A549 (cell line): ENCODE data around the gene TAS2R50. TPM values are rescaled to one million over a fixed set of nuclear protein-coding genes. Genes with fewer than 3 reads are reported as not detected.
A peak's percentile ranks its signal among the peaks of the same experiment; 100 is the strongest.

Experiments used
- ATAC-seq, 2 experiments: fragments of 200-7000 bp in 1 of 2; fragments of >200 bp in 1 of 2; cut with Nextera tagmentation in 1 of 2; cut with Tn5 transposase in 1 of 2; 3 replicates each; pipeline versions ENCODE4 v1.8.0 to v1.9.1; 2018 to 2020; ENCODE audit warnings: mild to moderate bottlenecking in 1 of 2, moderate library complexity in 1 of 2
- CTCF ChIA-PET: fragments of 300-600 bp; sonication (Branson Sonifier 250); formaldehyde crosslinking; extraction: SDS; loops from one replicate; lab custom pipeline; 2021; ENCODE audit warnings: antibody characterized with exemption, inconsistent platforms; lab: Yijun Ruan, JAX
- POLR2A ChIA-PET: fragments of 350-600 bp; formaldehyde crosslinking; extraction: SDS; loops from one replicate; lab custom pipeline; 2021; ENCODE audit warnings: antibody characterized with exemption, inconsistent platforms; lab: Yijun Ruan, JAX
- DNase-seq, 2 experiments: peaks; one replicate each; pipeline versions ENCODE4 v3.0.0 to v3.0.0-alpha.2; 2011 to 2016; ENCODE audit warnings: low read depth in 1 of 2, low spot score in 1 of 2
- FAIRE-seq: peaks from 2 replicates; lab custom pipeline; 2011; peaks lifted over from hg19 to GRCh38; lab: Jason Lieb, UNC
- H3K27ac ChIP-seq, 2 experiments: fragments of >200 bp; sonication (Bioruptor Twin); formaldehyde crosslinking; 3 replicates each; pipeline ENCODE4 v1.5.1; 2016 to 2017
- H3K4me1 ChIP-seq: fragments of >200 bp; sonication (Bioruptor Twin); formaldehyde crosslinking; 3 replicates; pipeline ENCODE4 v1.6.1; 2016
- H3K4me2 ChIP-seq: fragments of >200 bp; sonication (Bioruptor Twin); formaldehyde crosslinking; 3 replicates; pipeline ENCODE4 v1.6.1; 2016
- H3K4me3 ChIP-seq: fragments of >200 bp; sonication (Bioruptor Twin); formaldehyde crosslinking; 3 replicates; pipeline ENCODE4 v1.5.1; 2016
- H3K9me3 ChIP-seq: fragments of >200 bp; sonication (Bioruptor Twin); formaldehyde crosslinking; 3 replicates; pipeline ENCODE4 v1.6.1; 2016
- BHLHE40 ChIP-seq: IDR thresholded peaks from 2 replicates; pipeline ENCODE4 v1.6.1; 2012; ENCODE audit warnings: low read depth, low read length, inconsistent platforms
- CBX8 ChIP-seq: fragments of 200-600 bp; sonication (generic); IDR thresholded peaks from 2 replicates; pipeline ENCODE4 v1.6.1; 2016
- EP300 ChIP-seq, 2 experiments: fragments of >200 bp; sonication (Bioruptor Twin); formaldehyde crosslinking; IDR thresholded peaks; 2 replicates in 1 of 2; 3 replicates in 1 of 2; pipeline ENCODE4 v1.6.1; 2016 to 2017
- ESRRA ChIP-seq: fragments of 150-350 bp; IDR thresholded peaks from 2 replicates; pipeline ENCODE4 v1.6.1; 2014; ENCODE audit warnings: mild to moderate bottlenecking, low read length, borderline replicate concordance
- FOSL2 ChIP-seq, 2 experiments: fragments of 450-650 bp in 1 of 2; fragments of >200 bp in 1 of 2; sonication (Bioruptor Twin) in 1 of 2; formaldehyde crosslinking; IDR thresholded peaks; 2 replicates each; pipeline versions ENCODE4 v1.5.0 to v1.6.1; 2016 to 2020; ENCODE audit warnings: mild to moderate bottlenecking in 1 of 2, moderate library complexity in 1 of 2
- HEYL ChIP-seq: fragments of 250-450 bp; sonication (Bioruptor Pico); IDR thresholded peaks from 2 replicates; pipeline ENCODE4 v1.8.0; 2021; ENCODE audit warnings: mild to moderate bottlenecking, moderate library complexity
- HOXA7 ChIP-seq: fragments of 250-450 bp; sonication (Bioruptor Pico); IDR thresholded peaks from 2 replicates; pipeline ENCODE4 v1.5.0; 2020; ENCODE audit warnings: mild to moderate bottlenecking, moderate library complexity
- HOXB13 ChIP-seq: fragments of 250-450 bp; sonication (Bioruptor Pico); IDR thresholded peaks from 2 replicates; pipeline ENCODE4 v1.5.0; 2020; ENCODE audit warnings: low read depth, mild to moderate bottlenecking, moderate library complexity
- HOXB5 ChIP-seq: fragments of 250-450 bp; sonication (Bioruptor Pico); IDR thresholded peaks from 2 replicates; pipeline ENCODE4 v1.5.0; 2020; ENCODE audit warnings: mild to moderate bottlenecking, moderate library complexity
- JUNB ChIP-seq: fragments of >200 bp; sonication (Bioruptor Twin); formaldehyde crosslinking; IDR thresholded peaks from 2 replicates; pipeline ENCODE4 v1.6.1; 2016
- MAFK ChIP-seq: fragments of 450-650 bp; IDR thresholded peaks from 2 replicates; pipeline ENCODE4 v1.6.1; 2014; ENCODE audit not compliant: partially characterized antibody
- PHF8 ChIP-seq: fragments of 200-600 bp; sonication (generic); IDR thresholded peaks from 2 replicates; pipeline ENCODE4 v1.6.1; 2016; ENCODE audit warnings: low read depth, mild to moderate bottlenecking, antibody characterized with exemption, moderate library complexity, borderline replicate concordance
- POLR2A ChIP-seq: IDR thresholded peaks from 2 replicates; pipeline ENCODE4 v1.6.1; 2012; ENCODE audit warnings: mild to moderate bottlenecking, low read length
- POLR2AphosphoS2 ChIP-seq: conservative IDR thresholded peaks from 2 replicates; pipeline ENCODE4 v1.6.1; 2012; ENCODE audit warnings: low read length, improper control_type of control experiment, inconsistent platforms
- RAD21 ChIP-seq, 2 experiments: fragments of >200 bp in 1 of 2; sonication (Bioruptor Twin) in 1 of 2; formaldehyde crosslinking in 1 of 2; IDR thresholded peaks in 1 of 2; conservative IDR thresholded peaks in 1 of 2; 2 replicates in 1 of 2; 3 replicates in 1 of 2; pipeline ENCODE4 v1.6.1; 2012 to 2018; ENCODE audit warnings: inconsistent platforms in 1 of 2
- RCOR1 ChIP-seq: fragments of 150-350 bp; IDR thresholded peaks from 2 replicates; pipeline ENCODE4 v1.6.1; 2014; ENCODE audit warnings: antibody characterized with exemption, low read length, low read depth
- SMC3 ChIP-seq: fragments of >200 bp; sonication (Bioruptor Twin); formaldehyde crosslinking; IDR thresholded peaks from 3 replicates; pipeline ENCODE4 v1.6.1; 2018; ENCODE audit warnings: inconsistent platforms
- TFCP2L1 ChIP-seq: fragments of 250-450 bp; sonication (Bioruptor Pico); IDR thresholded peaks from 2 replicates; pipeline ENCODE4 v1.5.0; 2021; ENCODE audit warnings: mild to moderate bottlenecking
- TP53 ChIP-seq: fragments of 250-450 bp; sonication (Bioruptor Pico); IDR thresholded peaks from 2 replicates; pipeline ENCODE4 v1.5.0; 2021; ENCODE audit warnings: mild to moderate bottlenecking, moderate library complexity
- ZFP36 ChIP-seq: fragments of 450-650 bp; IDR thresholded peaks from 2 replicates; pipeline ENCODE4 v1.6.1; 2014; ENCODE audit warnings: borderline replicate concordance; ENCODE audit not compliant: partially characterized antibody
- ZNF302 ChIP-seq: fragments of 250-450 bp; sonication (Bioruptor Pico); IDR thresholded peaks from 2 replicates; pipeline ENCODE4 v1.9.0; 2021; ENCODE audit warnings: inconsistent platforms, mild to moderate bottlenecking, moderate library complexity
- WGBS: methylation state at CpG from one replicate; pipeline ENCODE4 v1.1.6; 2017; ENCODE audit errors: missing lambda C conversion rate; 5-methylcytosine and 5-hydroxymethylcytosine counted together
- polyA plus RNA-seq, 4 experiments: library from polyadenylated mRNA; depleted of rRNA in 3 of 4; stranded (reverse); fragments of >200 nt; fragmentation: RNase III in 1 of 4; extraction: RNeasy Plus Mini Kit Qiagen cat#74134 plus additional on column Dnase treatment in 1 of 4; gene quantifications; 2 replicates in 3 of 4; 3 replicates in 1 of 4; pipeline ENCODE4 v1.2.3, GENCODE V29; 2011 to 2017
- TF ChIP-seq, protein P1 (sequence below): IDR thresholded peaks from 2 replicates; pipeline ENCODE4 v1.6.1; 2012

The TAS2R50 gene
- polyA plus RNA-seq, 2 of the 4 experiments (the other 2 are of a cell fraction): 0.27 TPM; not detected in 1

DNA sequence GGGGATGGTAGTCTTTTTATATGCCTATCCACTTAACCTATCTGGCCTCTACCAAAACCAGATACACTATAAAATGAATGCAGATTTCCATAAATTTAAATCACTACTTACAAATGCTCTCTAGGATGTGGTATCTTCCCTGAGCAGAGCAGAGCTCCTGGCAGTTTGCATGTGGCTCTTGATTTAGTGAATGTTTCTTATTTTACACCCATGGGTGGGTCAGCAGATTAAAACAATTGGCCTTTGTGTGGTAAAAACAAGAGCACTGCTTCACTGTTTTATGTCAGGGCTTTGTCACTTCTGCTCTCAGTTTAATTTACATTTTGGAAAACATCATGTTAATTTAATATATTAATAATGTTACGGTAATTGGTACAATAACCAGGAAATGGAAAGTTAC lies 30.2 kb upstream of the TAS2R50 start:
- FAIRE-seq: no peak
- peaks cover 8% of the 10 kb centered on the region; the same call in 1 of the 3 replicates for H3K4me1 ChIP-seq
- H3K9me3 ChIP-seq: no peaks in the 10 kb centered on the region
- WGBS: 95% methylated on average over 1 of the region's 1 CpG
- H3K4me3 ChIP-seq: no peak overlapping the region
- POLR2A ChIA-PET: no interaction called here
- no peak for TF ChIP-seq HOXB13 (CRISPR knock-in tag)
- no peak for TF ChIP-seq HOXA7 (CRISPR knock-in tag)
- no peak for TF ChIP-seq BHLHE40
- TF ChIP-seq HOXB5 (CRISPR knock-in tag): no peak
- H3K27ac ChIP-seq: no peak overlapping the region
- ATAC-seq: no peak
- CTCF ChIA-PET: no interaction called here
- H3K4me2 ChIP-seq: no peak overlapping the region
- DNase-seq: no peak

DNA sequence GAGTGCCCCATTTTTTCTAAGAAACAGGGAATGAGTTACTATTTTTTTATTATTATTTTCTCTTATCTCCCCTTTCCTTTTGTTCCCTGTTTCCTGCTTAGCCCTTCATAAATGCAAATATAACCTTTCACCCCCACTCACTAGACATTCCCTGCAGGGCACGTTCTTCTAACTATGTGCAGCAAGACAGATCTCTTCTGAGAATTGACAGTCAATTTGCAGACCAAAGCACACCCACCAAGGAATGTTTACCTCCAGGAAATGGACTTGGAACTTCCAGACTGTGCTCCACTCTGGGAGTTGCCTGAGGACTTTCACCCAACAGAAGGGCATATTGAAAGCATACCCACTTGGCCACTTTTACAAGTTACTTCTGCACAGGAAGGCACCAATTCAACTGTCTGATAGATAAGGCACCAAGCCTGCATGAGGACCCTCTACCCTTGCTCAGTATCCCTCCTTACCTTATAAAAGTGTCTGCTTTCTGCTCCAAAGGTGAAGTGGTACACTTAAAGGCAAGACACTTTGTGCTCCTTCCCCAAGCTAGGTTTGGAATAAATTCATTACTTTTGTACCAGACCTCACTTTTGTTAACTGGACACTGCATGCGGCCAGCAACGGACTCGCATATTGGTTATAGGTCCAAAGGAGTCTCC lies 29.2 kb upstream of the TAS2R50 start:
- TF ChIP-seq POLR2A (no peak), HEYL (CRISPR knock-in tag) (no peak), EP300 (IDR thresholded peaks at IDR 0.05) (no peak), TP53 (CRISPR knock-in tag) (no peak), RAD21 (conservative IDR thresholded peaks at IDR 0.05 in 1 of 2, IDR thresholded peaks at IDR 0.05 in 1 of 2) (no peak), HOXB5 (CRISPR knock-in tag) (no peak), FOSL2 (IDR thresholded peaks at IDR 0.05) (no peak), FOSL2 (CRISPR knock-in tag; IDR thresholded peaks at IDR 0.05) (no peak), BHLHE40 (no peak), ZNF302 (CRISPR knock-in tag) (no peak), JUNB (no peak), PHF8 (no peak), SMC3 (no peak)
- Histone ChIP-seq H3K27ac (no peak overlapping the region), H3K9me3 (no peaks in the 10 kb centered on the region), H3K4me3 (no peak overlapping the region), H3K4me1 (peaks cover 8% of the 10 kb centered on the region; the same call in 1 of the 3 replicates), H3K4me2 (peak overlapping the region; percentile 3; the same call in 1 of the 3 replicates)
- DNase-seq (peak in 1 of 2 experiments; percentile 4), FAIRE-seq (no peak), ATAC-seq (peak in 1 of 2 experiments; percentile 43; a peak in 3 of 6 replicates)
- ChIA-PET CTCF (no interaction called here), POLR2A (no interaction called here)
- whole genome bisulfite sequencing: 74% methylated on average over 4 of the region's 4 CpGs

DNA sequence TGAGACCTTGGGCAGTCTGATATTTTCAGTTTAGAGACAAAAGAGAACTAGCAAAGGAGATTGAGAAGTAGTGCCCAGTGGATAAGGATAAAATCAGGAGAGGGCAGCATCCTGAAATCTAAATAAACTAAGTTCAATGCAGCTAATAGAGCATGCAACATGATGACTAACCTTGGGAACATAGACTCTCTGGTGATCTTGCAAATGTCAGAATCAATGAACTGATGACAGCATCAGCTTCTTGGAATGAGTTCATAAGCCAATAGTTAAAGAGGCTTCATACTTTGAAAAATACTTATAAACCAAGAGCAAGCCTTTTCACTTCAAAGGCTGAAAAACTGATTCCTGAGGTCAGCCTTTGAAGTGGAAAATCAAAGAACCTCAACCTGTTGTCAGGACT lies 27.5 kb upstream of the TAS2R50 start:
- TF ChIP-seq TFCP2L1 (CRISPR knock-in tag) (no peak), MAFK (no peak), ESRRA (no peak), RCOR1 (no peak), ZFP36 (no peak), RAD21 (conservative IDR thresholded peaks at IDR 0.05 in 1 of 2, IDR thresholded peaks at IDR 0.05 in 1 of 2) (no peak), FOSL2 (IDR thresholded peaks at IDR 0.05) (no peak), FOSL2 (CRISPR knock-in tag; IDR thresholded peaks at IDR 0.05) (no peak), CBX8 (no peak), HOXB13 (CRISPR knock-in tag) (no peak), POLR2AphosphoS2 (no peak)
- TF ChIP-seq, protein P1, sequence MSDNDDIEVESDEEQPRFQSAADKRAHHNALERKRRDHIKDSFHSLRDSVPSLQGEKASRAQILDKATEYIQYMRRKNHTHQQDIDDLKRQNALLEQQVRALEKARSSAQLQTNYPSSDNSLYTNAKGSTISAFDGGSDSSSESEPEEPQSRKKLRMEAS: no peak
- no peak for DNase-seq

More for the DNA sequence above, 27.5 kb upstream of the TAS2R50 start:
- Histone ChIP-seq H3K27ac (no peak overlapping the region), H3K4me1 (peaks cover 8% of the 10 kb centered on the region; the same call in 1 of the 3 replicates), H3K4me3 (no peak overlapping the region), H3K9me3 (no peaks in the 10 kb centered on the region), H3K4me2 (no peak overlapping the region)
- ChIA-PET CTCF (no interaction called here), POLR2A (no interaction called here)
- ATAC-seq (no peak), FAIRE-seq (peak; percentile 59)
